K562 (cell line): ENCODE data around the gene COA5. TPM values are rescaled to one million over a fixed set of nuclear protein-coding genes. Genes with fewer than 3 reads are reported as not detected.

ENCODE experiments used
- ADNP ChIP-seq: fragments of 200-800 bp; sonication (Bioruptor generic); IDR thresholded peaks from 2 replicates; pipeline ENCODE4 v1.6.1; 2016; ENCODE audit warnings: missing genetic modification characterization, missing compliant biosample characterization
- ARID1B ChIP-seq: fragments of 450-650 bp; IDR thresholded peaks from 2 replicates; pipeline ENCODE4 v1.6.1; 2016; ENCODE audit warnings: antibody characterized with exemption, mild to moderate bottlenecking, inconsistent platforms
- CBX3 ChIP-seq, 2 experiments: IDR thresholded peaks; 1 replicate in 1 of 2; 2 replicates in 1 of 2; pipeline ENCODE4 v1.6.1; 2012; ENCODE audit warnings: inconsistent platforms in 2 of 2, low read length in 2 of 2, borderline replicate concordance in 1 of 2, control low read depth in 1 of 2
- FOXO4 ChIP-seq: fragments of 450-650 bp; formaldehyde crosslinking; IDR thresholded peaks from 2 replicates; pipeline ENCODE4 v1.4.0; 2020; ENCODE audit warnings: mild to moderate bottlenecking, moderate library complexity
- HDAC1 ChIP-seq, 2 experiments: fragments of 450-650 bp; IDR thresholded peaks; 2 replicates each; pipeline ENCODE4 v1.6.1; 2016 to 2017; ENCODE audit warnings: inconsistent platforms in 1 of 2, mild to moderate bottlenecking in 1 of 2, moderate library complexity in 1 of 2
- IFI16 ChIP-seq: fragments of 250-450 bp; sonication (Bioruptor Pico); IDR thresholded peaks from 2 replicates; pipeline ENCODE4 v2.1.2; 2022; ENCODE audit warnings: mild to moderate bottlenecking, inconsistent platforms
- MAFF ChIP-seq: IDR thresholded peaks from 2 replicates; pipeline ENCODE4 v1.6.1; 2012; ENCODE audit warnings: low read length, improper control_type of control experiment
- MEIS2 ChIP-seq: fragments of 450-650 bp; IDR thresholded peaks from 2 replicates; pipeline ENCODE4 v1.6.1; 2014; ENCODE audit warnings: mild to moderate bottlenecking; ENCODE audit not compliant: partially characterized antibody
- NFXL1 ChIP-seq: fragments of 450-650 bp; formaldehyde crosslinking; IDR thresholded peaks from 2 replicates; pipeline ENCODE4 v1.4.0; 2021; ENCODE audit warnings: mild to moderate bottlenecking
- RUNX1 ChIP-seq: sonication (generic); IDR thresholded peaks from 2 replicates; pipeline ENCODE4 v1.6.1; 2016; ENCODE audit warnings: antibody characterized with exemption, low read depth
- SPI1 ChIP-seq: IDR thresholded peaks from 2 replicates; pipeline ENCODE4 v1.6.1; 2011; ENCODE audit warnings: low read depth, low read length, control low read depth, borderline replicate concordance
- ZNF79 ChIP-seq: fragments of 250-450 bp; sonication (Bioruptor Pico); IDR thresholded peaks from 2 replicates; pipeline ENCODE4 v1.4.0; 2020; ENCODE audit warnings: low read depth, mild to moderate bottlenecking, moderate library complexity
- polyA plus RNA-seq, 8 experiments: library from polyadenylated mRNA; depleted of rRNA in 4 of 8; stranded (reverse) in 5 of 8; unstranded in 3 of 8; fragments of >200 nt; fragmentation: Nextera tagmentation in 2 of 8; fragmentation: Illumina TruSeq in 1 of 8; extraction: Ambion mirVana in 2 of 8; extraction: Trizol in 1 of 8; gene quantifications; 2 replicates each; pipeline versions ENCODE4 v1.2.1 to v1.2.3, GENCODE V29; 2011 to 2014; ENCODE audit warnings: inconsistent platforms in 1 of 8, missing spikeins in 1 of 8
- total RNA-seq, 7 experiments: library from RNA; depleted of rRNA in 6 of 7; stranded (reverse); fragments of >200 nt in 6 of 7; fragmentation: Illumina TruSeq in 2 of 7; extraction: Trizol in 2 of 7; gene quantifications; 2 replicates each; pipeline versions ENCODE4 v1.2.1 to v1.2.3, GENCODE V29; 2011 to 2021; ENCODE audit warnings: low replicate concordance in 1 of 7
- TF ChIP-seq, protein P1 (sequence below): fragments of 450-650 bp; IDR thresholded peaks from one replicate; pipeline ENCODE4 v1.6.1; 2018; ENCODE audit warnings: mild to moderate bottlenecking, moderate library complexity; ENCODE audit not compliant: partially characterized antibody
- TF ChIP-seq, protein P2 (sequence below): fragments of 450-650 bp; IDR thresholded peaks from 2 replicates; pipeline ENCODE4 v1.6.1; 2016; ENCODE audit warnings: mild to moderate bottlenecking

COA5 gene
- total and polyA plus RNA-seq, 9 of the 15 experiments (the other 6 are each of a cell fraction or from before 2014, with no cell fraction given): 17.9 to 77.6 (median 33.4) TPM

DNA sequence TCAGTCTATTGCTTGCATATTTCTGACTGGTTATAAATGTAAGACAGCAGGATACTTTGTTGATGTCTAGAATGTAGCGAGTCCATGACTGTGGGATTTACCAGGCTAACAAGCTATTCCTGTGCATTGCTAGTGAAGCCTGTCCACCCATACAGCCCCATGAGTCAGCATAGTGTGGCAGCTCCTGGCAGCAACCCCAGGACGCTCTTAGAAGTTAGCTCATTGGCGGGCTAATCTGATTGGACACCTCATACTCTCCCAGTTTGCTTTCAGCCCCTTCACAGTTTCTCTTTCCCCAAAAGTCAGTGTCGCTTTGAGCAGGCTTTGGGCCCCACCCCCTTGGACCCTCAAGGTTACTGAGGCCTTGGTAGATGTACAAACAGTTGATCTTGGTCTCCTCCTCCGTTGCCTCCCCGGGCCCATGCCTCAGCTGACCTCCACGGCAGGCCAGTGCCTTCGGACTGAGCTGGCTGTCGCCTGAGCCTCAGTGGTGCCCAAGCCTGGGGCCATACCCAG lies 48.0 kb downstream of the COA5 start (continued):
- TF ChIP-seq SPI1: no peak
- TF ChIP-seq FOXO4 (CRISPR knock-in tag): no peak
- TF ChIP-seq, protein P1, sequence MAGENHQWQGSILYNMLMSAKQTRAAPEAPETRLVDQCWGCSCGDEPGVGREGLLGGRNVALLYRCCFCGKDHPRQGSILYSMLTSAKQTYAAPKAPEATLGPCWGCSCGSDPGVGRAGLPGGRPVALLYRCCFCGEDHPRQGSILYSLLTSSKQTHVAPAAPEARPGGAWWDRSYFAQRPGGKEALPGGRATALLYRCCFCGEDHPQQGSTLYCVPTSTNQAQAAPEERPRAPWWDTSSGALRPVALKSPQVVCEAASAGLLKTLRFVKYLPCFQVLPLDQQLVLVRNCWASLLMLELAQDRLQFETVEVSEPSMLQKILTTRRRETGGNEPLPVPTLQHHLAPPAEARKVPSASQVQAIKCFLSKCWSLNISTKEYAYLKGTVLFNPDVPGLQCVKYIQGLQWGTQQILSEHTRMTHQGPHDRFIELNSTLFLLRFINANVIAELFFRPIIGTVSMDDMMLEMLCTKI: no peak
- TF ChIP-seq RUNX1: no peak
- no peak for TF ChIP-seq ZNF79 (CRISPR knock-in tag)
- TF ChIP-seq NFXL1 (CRISPR knock-in tag): no peak
- TF ChIP-seq IFI16 (CRISPR knock-in tag): no peak
- TF ChIP-seq MEIS2: peak; percentile 55
- TF ChIP-seq, protein P2, sequence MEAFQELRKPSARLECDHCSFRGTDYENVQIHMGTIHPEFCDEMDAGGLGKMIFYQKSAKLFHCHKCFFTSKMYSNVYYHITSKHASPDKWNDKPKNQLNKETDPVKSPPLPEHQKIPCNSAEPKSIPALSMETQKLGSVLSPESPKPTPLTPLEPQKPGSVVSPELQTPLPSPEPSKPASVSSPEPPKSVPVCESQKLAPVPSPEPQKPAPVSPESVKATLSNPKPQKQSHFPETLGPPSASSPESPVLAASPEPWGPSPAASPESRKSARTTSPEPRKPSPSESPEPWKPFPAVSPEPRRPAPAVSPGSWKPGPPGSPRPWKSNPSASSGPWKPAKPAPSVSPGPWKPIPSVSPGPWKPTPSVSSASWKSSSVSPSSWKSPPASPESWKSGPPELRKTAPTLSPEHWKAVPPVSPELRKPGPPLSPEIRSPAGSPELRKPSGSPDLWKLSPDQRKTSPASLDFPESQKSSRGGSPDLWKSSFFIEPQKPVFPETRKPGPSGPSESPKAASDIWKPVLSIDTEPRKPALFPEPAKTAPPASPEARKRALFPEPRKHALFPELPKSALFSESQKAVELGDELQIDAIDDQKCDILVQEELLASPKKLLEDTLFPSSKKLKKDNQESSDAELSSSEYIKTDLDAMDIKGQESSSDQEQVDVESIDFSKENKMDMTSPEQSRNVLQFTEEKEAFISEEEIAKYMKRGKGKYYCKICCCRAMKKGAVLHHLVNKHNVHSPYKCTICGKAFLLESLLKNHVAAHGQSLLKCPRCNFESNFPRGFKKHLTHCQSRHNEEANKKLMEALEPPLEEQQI: no peak
- TF ChIP-seq ARID1B: peak; percentile 54
- TF ChIP-seq CBX3 (IDR thresholded peaks at IDR 0.05; ENCODE audit: borderline replicate concordance in 1 of 2, low read length in 2 of 2): peak in 1 of 2 experiments; percentile 80; a peak in 1 of 3 replicates
- no peak for TF ChIP-seq ADNP (tag)
- peak; percentile 92 for TF ChIP-seq MAFF
- 0 out of 4 replicates have a peak, but pooled peaks of 1 of the 2 experiments have one; percentile 20 for TF ChIP-seq HDAC1 (IDR thresholded peaks at IDR 0.05)
